HG03565 (cell line): ENCODE data around the gene ORM2.

Experiments used
- ATAC-seq: cut with Tn5 transposase; IDR thresholded peaks from one replicate; pipeline ENCODE4 v1.9.1; 2021; ENCODE audit warnings: mild to moderate bottlenecking, moderate library complexity; ENCODE audit not compliant: unreplicated experiment

Gene ORM2

DNA sequence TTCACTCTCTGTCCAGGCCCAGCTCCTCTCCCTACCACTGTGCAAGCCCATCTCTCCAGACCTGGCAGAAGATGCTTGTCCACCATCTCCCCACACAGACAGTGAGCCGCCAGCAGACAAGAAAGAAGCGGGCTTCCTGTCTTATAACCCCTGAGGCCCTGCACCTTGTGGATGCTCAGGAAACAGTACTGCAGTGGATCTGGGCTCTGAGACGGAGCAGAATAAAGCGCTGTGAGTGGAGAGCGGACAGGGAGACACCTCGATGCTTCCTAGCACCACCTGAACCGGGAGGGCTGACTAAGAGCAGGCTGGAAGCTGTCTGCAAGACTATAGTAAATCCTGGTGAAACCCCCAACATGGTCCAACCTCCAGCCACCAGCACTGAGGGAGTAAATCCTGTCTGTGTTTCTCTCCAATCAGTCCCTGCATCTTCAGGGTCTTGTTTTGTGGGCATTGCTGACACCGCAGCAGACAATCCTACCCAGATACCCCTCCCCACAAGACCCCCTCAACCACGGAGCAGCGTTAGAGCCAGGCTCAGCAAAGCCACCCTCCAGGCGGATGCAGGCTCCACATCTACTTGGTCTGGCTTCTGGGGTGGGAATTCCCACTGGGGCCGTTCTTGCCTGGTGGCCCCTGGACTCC is 18.7 kb downstream of the ORM2 start:
- ATAC-seq: no peak

DNA sequence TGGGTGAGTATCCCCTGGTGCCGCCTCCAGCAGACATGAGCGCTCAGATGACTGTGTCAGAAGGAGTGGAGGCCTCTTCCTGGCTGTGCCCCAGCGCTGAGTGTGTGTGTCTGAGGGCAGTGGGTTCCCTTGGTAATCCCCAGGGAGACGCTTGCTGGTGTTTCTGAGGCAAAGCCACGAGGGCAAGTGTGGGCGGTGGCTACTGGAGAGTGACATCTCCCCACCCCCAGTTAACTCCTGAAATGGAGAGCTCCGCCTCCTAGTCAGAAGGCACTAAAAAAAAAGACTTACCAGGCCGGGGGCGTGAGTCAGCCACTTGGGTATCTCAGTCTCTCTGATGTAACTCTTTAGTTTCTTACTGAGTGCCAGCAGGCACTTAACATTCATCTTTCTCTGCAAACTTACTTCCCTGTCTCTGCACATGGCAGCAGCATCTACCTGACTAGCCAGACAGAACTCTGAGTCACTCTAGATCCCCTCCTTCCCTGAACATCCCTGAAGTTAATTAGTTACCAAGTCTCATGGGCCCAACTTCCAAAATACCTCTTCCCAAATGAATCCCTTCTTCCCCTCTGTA is 19.3 kb downstream of the ORM2 start:
- peak; percentile 82 for ATAC-seq

DNA sequence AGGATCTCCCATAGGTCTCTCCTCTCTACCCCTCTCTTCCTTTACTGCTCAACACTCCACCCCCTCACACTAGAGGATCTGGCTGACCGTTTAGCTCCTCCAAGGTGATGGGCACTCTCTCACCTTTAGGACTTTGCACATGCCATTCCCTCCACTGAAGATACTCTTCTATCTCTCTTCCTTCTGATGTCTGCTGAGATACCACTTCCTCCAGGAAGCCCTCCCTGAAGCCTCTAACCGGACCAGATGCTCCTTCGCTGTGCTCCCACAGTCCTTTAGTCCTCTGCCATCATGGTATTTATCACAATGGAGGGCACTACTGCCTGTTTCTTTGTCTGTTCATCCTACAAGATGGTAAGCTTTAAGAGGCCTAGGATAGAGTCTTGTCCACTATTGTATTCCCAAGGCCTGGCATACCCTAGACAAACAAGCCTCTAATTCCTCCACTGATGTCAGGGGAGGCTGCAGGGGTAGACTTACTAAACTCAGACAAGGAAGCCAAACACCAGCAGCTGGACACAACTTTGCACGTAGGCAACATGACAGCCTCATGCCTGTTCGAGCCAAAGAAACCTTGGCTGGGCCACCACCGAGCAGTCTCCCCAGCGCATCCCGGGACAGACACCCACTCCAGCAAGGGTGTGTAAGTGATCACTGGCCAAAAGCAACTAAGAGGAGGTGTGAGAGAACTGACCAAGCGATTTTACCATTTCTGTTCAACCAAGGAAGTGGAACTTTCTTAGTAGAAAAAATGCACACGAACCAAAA is 20.2 kb downstream of the ORM2 start:
- no peak for ATAC-seq

DNA sequence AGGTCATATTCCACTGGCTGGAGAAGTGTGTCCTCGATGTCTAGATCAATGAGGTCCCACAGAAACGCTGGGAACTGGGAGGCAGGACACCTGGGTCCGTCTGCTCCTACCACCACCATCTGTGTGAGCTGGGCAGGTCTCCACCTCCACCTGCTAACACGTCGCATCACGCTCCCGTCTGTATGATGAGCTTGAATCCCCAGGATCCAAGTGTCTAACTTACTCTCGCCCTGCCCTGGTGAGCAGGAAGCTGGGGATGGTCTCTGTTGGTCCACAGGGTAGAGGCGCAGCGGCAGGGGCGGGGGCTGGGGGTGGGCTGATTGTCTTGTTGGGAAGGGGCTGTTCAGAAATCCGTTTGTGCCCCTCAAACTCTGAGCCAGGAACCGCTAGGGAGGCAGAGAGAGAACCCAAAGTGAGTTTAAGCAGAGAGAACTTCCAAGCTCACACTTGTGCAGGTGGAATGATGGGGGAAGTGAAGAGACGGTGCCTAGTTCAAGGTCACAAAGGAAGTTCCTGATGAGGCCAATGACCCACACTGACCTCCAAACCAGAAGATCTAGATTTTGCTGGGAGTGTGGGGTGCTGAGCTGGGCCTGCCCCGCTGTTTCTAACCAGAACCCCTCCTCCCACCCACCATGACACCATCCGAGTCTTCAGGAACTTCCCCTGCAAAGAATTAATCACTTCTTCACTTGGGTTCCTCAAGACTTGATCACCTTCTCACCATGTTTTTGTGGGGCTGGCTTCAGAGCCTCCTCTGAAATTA is 21.1 kb downstream of the ORM2 start:
- ATAC-seq: no peak

DNA sequence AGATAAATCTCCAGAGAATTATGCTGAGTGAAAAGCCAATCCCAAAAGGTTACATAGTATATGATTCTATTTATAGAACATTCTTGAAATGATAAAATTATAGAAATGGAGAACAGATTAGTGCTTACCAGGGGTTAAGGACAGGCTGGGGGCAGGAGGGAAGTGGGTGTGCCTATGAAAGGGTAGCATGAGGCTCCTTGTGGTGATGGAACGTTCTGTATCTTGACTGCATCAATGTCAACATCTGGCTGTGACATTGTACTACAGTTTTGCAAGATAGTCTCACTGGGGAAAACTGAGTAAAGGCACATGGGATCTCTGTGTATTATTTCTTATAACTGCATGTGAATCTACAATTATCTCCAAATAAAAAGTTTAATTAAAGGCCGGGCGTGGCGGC is 22.3 kb downstream of the ORM2 start:
- no peak for ATAC-seq

DNA sequence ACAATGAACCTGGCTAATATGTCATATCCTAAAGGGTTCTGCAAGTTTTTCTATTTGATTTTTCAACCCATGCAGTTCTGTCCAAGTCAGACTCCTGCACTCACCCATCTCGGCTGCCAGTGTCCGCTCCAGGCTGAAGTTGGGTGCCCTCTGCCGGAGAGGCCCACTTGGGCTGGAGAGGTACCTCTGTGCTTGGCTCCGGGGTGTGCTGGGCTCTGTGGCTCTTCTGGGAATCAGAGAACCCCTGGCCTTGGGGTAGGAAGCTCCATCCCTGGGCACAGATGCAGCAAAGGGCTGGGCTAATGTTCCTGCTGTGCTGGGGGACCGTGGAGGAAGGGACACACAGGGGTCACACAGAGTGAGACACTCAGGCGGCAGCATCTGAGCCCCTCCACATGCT is 26.2 kb downstream of the ORM2 start:
- ATAC-seq: no peak

DNA sequence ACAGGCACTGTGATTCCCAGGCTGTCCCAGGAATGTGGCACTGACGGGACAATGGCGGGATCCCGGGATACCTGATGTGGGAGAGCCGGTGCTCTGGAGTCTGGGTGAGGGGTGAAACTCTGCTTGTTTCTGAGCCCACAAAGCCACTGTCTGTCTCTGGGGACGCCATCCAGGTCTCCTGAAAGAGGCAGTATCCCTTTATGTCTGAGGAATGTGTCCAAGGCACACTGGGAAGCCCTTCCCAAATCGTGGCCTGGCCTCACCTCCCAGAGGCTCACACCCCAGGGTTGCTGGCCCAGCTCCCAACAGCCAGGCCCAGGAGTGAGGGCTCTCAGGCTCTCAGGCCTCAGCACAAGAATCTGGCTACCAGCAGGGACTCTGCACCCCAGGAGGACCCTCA is 27.1 kb downstream of the ORM2 start:
- no peak for ATAC-seq

DNA sequence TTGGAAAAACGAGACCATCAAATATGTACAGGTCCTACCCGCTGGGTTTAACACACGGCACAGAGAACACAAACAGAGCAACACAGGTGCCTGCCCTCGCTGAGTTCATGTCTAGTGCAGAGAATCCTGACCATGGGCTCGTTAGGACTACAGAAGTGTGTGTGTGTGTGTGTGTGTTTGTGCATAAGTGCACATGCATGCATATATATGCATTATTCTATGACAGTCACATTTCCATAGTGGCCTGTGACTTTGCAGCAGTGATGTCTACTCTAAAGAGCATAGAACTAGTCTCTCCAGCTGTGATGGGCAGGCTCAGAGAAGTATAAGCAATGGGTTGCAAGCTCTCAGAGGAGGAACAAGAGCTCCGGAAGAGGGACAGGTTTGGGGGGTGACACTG is 27.7 kb downstream of the ORM2 start:
- ATAC-seq: no peak

DNA sequence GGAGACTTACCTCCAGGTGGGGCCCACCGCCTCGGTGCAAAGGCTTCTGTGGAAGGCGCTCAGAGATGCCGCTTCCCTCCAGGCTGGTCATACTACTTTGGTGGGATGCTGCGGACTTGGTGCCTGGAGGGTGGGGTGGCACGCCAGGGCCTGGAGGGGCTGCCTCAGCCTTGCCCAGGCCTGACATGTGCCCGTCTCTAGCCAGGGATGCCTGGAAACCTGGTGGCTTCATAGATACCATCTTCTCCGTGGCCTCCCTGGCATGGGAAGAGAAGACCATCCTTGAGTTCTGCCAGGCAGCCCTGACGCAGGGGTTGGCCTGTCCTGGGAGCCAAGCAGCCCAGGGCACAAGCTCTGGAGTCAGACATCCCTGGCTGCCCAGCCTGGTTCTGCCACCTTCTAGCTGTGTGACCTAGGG is 28.3 kb downstream of the ORM2 start:
- ATAC-seq: no peak

DNA sequence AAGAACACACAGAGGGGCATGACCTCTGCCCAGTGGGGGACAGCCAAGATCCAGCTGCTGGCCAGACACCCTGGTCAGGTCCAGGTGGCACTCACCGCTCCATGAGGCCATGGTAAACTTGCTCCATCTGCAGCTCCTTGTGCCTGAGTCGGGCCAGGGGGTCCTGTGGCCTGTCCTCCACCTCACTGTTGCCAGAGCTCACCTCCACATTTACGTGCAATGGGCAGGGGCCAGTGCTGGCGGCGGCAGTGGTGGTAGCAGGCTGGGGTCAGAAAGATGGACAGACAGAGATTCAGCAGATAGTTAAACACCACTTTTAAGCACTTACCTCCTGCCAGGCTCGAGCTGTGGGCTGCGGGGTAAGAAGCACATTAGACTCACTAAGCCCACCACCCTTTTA is 30.1 kb downstream of the ORM2 start:
- no peak for ATAC-seq

DNA sequence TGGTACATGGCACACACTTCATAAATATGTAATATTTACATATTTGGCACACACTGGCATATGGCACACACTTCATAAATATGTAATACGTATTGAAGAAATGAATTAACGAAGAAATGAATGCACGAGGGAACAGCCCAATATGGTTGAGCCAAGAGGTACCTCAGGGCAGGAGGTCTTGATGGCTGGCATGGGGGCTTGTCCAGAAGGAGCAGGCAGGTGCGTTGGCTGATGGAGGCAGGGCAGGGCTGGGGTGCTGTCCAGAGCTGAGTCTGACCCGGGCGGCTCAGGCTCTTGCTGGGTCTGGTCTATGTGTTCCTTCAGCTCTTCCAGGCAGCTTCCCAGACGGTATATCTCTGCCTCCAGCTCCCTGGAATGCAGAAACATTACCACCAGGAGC is 31.9 kb downstream of the ORM2 start:
- ATAC-seq: no peak

DNA sequence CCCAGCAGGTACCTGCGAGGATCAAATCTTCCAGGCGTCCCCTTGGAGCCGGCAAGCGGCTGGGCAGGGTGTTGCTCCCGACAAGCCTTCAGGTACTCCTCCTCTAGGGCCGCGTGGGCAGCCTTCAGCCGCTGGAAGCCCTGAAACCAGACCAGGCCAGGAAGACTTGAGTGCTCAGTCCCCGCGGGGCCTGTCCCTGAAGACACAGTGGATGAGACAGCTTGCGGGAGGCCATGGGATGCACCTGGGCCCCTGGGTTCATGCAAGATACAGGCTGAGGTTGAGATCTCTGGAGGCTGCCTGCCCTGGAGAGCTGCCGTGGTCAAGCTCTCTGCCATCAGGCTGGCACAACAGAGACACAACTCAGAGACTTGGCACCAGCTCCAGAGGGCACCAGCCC is 32.7 kb downstream of the ORM2 start:
- ATAC-seq: no peak

DNA sequence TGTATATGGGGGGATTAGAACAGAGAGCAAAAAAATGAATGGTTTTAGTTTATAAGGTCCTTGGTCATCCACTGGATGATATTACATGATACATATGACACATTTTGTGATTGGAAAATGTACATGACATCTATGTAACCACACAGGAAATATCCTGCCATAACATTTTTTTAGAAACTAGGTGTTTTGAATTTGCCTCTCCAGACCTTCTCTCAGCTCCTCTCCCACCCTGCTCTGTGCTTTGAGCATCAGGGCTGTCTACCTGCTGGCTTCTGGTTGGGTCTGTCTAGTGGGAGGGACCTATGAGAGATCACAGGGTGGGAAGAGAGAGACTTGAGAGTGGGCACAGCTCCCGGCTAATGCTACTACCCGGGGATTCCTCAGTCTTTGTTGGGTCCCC is 33.8 kb downstream of the ORM2 start:
- ATAC-seq: no peak

DNA sequence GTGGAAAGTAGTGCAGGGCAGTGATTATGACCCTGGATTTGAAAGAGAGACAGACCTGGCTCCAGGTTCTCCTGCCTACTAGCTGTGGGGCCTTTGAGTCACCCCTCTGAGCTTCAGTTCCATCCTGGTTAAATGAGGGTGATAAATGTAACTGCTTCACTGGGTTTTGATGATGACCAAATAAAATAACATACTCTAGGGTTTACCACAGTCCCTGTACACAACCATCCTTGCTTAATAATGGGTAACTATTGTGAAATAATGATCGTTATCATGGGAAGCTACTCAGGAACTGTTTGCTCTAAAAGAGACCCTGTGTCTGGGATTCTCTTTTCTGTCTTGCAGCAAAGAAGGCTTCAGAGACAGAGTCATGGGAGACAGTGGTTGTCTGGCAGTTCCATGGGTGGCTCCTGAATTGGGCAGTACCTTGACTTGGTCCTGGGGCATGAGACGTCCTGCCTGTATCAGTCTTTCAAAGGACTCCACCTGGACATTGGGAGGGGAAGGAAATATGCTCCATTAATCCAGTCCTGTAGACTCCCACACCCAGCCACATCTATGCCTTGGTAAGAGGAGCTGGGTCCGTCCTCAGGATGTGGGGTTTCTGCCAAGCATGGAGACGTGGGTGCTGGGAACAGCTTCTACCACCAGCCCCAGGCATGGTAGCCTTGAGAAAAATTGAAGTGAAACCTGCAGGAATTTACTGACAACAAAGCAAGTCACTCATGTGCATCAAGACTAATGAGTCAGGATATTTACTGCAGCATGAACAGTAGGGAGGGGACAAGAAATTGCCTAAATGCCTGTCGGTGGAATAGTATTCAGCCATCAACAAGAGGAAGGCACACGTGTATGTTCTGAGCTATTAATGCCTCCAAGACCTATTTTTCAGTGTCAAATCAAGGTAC is 34.7 kb downstream of the ORM2 start:
- ATAC-seq: no peak

DNA sequence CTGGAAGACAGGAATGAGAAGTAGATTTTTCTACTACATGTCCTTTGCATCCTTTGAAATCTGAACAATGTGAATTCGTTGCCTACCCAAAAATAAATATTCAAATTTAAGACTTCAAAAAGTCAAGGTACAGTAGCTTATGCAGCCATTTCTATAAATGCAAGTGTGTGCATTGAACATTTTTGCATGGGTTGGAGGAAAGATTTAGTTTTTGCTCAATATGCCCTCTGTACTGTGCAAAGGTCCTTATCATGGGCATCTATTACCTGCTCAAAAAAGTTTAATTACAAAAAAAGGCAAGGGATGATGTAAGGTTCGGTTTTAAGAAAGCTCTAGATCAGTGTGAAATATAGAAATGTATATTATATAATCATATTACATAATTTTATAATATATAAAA is 35.5 kb downstream of the ORM2 start:
- ATAC-seq: no peak

DNA sequence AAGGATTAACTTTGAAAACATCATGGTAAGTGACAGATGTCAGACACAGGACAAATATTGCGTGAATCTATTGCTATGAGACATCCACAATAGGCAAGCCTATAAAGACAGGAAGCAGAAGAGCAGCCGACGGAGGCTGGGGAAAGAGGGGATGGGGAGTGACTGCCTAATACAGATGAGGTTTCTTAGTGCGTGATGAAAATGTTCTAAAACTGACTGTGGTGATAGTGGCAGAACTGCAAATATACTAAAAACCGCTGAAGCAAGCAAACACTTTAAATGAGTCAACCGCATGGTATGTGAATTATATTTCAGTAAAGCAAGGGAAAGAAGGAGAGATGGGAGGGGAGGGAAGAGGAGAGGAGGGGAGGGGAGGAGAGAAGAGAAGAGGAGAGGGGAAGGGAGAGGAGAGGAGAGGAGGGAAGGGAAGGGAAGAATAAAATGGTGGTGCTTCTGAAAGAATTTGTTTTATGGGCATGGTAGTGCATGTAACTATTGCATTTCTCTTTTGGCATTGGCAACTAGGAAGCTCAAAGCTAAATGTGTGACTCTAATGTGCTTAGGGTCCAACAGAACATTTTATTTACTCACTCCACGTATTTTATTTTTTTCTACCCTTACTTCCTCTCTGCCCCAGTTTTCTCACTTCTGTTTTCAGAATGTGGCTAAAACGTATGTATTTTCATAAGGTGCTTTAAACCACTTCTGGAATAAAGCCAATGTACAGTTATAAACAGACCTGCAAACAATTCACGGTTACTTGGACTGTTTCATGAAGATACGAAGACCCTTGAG is 36.9 kb downstream of the ORM2 start:
- peak; percentile 42 for ATAC-seq

DNA sequence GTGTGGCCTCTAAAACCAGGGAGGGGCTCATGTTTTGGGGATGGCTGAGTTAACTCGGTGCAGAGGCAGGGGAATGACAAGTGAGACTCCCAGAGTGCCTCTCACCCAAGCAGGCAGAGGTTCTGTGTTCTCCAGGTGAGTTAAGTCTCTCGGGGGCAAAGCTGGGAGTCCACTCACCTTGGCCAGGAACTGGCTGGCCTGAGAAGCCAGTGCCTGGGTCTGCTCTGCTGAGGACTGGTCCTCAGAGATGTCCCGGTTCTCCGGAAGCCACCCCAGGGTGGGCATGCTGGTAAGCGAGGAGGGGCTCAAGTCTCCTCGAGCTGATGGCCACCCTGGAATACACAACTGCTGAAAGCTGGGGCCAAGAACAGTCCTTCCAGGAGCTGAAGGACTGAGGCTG is 37.7 kb downstream of the ORM2 start:
- ATAC-seq: no peak

DNA sequence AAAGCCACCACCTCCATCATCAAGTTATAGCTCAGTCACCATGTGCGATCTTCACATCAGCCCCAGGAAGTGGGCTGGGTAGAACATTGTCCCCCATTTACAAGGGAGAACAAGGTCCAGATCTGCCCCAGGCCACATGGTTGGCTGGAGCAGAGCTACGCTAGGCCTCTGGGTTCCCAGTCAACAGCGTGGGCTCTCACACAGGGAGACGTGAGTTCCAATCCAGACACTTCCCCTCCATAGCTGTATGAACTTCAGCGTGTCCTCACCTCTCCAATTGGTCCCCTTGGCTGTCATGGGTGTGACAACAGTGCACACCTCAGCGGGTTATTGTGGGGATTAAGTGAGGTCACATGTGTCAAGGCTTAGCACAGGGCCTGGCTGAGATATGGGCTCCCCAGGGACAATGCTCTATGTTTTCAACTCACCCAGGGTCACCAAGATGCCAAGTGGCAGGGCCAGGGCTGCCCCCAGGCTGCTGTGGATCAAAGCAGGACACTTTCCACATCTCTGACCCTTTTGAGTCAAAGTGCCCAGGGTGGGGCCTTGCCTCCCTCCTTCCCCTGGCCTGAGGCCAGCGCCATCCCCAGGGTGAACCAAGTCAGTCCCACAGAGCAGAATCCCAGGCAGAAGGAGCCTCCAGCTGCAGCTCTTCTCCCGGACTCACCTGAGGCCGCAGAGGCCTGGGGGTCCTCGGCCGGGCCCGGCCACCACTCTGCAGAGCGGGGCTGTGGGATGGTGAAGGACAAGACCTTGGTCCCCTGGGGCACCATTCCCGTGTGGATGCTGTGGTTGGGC is 38.3 kb downstream of the ORM2 start:
- ATAC-seq: no peak
